ENCODE measurements around the gene CACNA2D4. TPM values are rescaled to one million over a fixed set of nuclear protein-coding genes. Genes with fewer than 3 reads are reported as not detected.

Gene CACNA2D4
- polyA plus RNA-seq, 3 donors = 17.8 to 87.7 (median 22.1) TPM

GRCh38 chr12:1769809-1770494 lies 148.5 kb downstream of the CACNA2D4 start:
- intact Hi-C loops (cut with micrococcal nuclease) = no loop called here

GRCh38 chr12:1768615-1769014 lies 149.8 kb downstream of the CACNA2D4 start:
- H3K27me3 Mint-ChIP-seq (ENCODE audit: low read depth in 3 of 3) = no peaks in the 10 kb centered on the region
- intact Hi-C loops (cut with micrococcal nuclease) = no loop called here
- H3K27ac Mint-ChIP-seq = no peak overlapping the region
- Histone ChIP-seq H3K4me3 (replicated peaks in 1 of 3; ENCODE audit: low read depth in 2 of 3, low read length in 3 of 3) (no peak overlapping the region), H2AFZ (ENCODE audit: insufficient read depth, low read depth, low read length, poor library complexity, severe bottlenecking) (no peak overlapping the region), H3K9me3 (replicated peaks in 1 of 2; ENCODE audit: control insufficient read depth in 1 of 2, insufficient read depth in 1 of 2, low read length in 2 of 2) (no peaks in the 10 kb centered on the region), H3K79me2 (ENCODE audit: insufficient read depth, low read length) (peaks cover 52% of the 10 kb centered on the region), H3K4me2 (replicated peaks; ENCODE audit: extremely low read depth, low read length, poor library complexity, severe bottlenecking) (no peak overlapping the region), H3K9ac (ENCODE audit: insufficient read depth, low read length, poor library complexity, severe bottlenecking) (no peak overlapping the region), H3K36me3 (replicated peaks in 1 of 2; ENCODE audit: control insufficient read depth in 1 of 2, insufficient read depth in 2 of 2, low read length in 2 of 2) (peaks cover 20 to 46% of the 10 kb centered on the region in 2 donors), H4K20me1 (ENCODE audit: insufficient read depth, low read length) (peaks cover 44% of the 10 kb centered on the region), H3K4me1 (ENCODE audit: control insufficient read depth in 1 of 2, insufficient read depth in 2 of 2, low read length in 2 of 2) (no peaks in the 10 kb centered on the region), H3K27ac (ENCODE audit: low read depth in 1 of 2, low read length in 2 of 2) (no peak overlapping the region), H3K27me3 (ENCODE audit: control insufficient read depth in 2 of 2, insufficient read depth in 2 of 2, low read length in 2 of 2) (no peaks in the 10 kb centered on the region)
- no CpG with 5 or more reads among the region's 1 CpG for WGBS (ENCODE audit: insufficient coverage)
- no peak for DNase-seq
- no peaks in the 10 kb centered on the region for H3K4me1 Mint-ChIP-seq
- H3K4me3 Mint-ChIP-seq = no peak overlapping the region
- H3K9me3 Mint-ChIP-seq = no peaks in the 10 kb centered on the region
- peaks cover 18 to 38% of the 10 kb centered on the region in 2 donors for H3K36me3 Mint-ChIP-seq
- TF ChIP-seq CTCF (IDR thresholded peaks at IDR 0.05) = no peak

More at GRCh38 chr12:1769809-1770494, 148.5 kb downstream of the CACNA2D4 start:
- peaks cover 46% of the 10 kb centered on the region for H3K79me2 ChIP-seq (ENCODE audit: insufficient read depth, low read length)
- no peaks in the 10 kb centered on the region for H3K27me3 Mint-ChIP-seq (ENCODE audit: low read depth in 3 of 3)
- no peak for DNase-seq
- no peak overlapping the region for H3K27ac ChIP-seq (ENCODE audit: low read depth in 1 of 2, low read length in 2 of 2)
- peaks cover 36% of the 10 kb centered on the region for H4K20me1 ChIP-seq (ENCODE audit: insufficient read depth, low read length)
- no peak overlapping the region for H3K27ac Mint-ChIP-seq
- no peaks in the 10 kb centered on the region for H3K27me3 ChIP-seq (ENCODE audit: control insufficient read depth in 2 of 2, insufficient read depth in 2 of 2, low read length in 2 of 2)
- 100% methylated on average over 1 of the region's 8 CpGs for WGBS (ENCODE audit: insufficient coverage)
- H3K36me3 Mint-ChIP-seq = peaks cover 25 to 48% of the 10 kb centered on the region in 2 donors
- H3K9me3 Mint-ChIP-seq = no peaks in the 10 kb centered on the region
- H3K9me3 ChIP-seq (replicated peaks in 1 of 2; ENCODE audit: control insufficient read depth in 1 of 2, insufficient read depth in 1 of 2, low read length in 2 of 2) = no peaks in the 10 kb centered on the region
- H3K4me1 ChIP-seq (ENCODE audit: control insufficient read depth in 1 of 2, insufficient read depth in 2 of 2, low read length in 2 of 2) = no peaks in the 10 kb centered on the region
- no peak for TF ChIP-seq CTCF (IDR thresholded peaks at IDR 0.05)
- H3K36me3 ChIP-seq (replicated peaks in 1 of 2; ENCODE audit: control insufficient read depth in 1 of 2, insufficient read depth in 2 of 2, low read length in 2 of 2) = peaks cover 24 to 50% of the 10 kb centered on the region in 2 donors
- no peak overlapping the region for H2AFZ ChIP-seq (ENCODE audit: insufficient read depth, low read depth, low read length, poor library complexity, severe bottlenecking)
- H3K4me3 ChIP-seq (replicated peaks in 1 of 3; ENCODE audit: low read depth in 2 of 3, low read length in 3 of 3) = no peak overlapping the region
- H3K4me2 ChIP-seq (replicated peaks; ENCODE audit: extremely low read depth, low read length, poor library complexity, severe bottlenecking) = no peak overlapping the region
- H3K4me3 Mint-ChIP-seq = no peak overlapping the region
- no peaks in the 10 kb centered on the region for H3K4me1 Mint-ChIP-seq
- H3K9ac ChIP-seq (ENCODE audit: insufficient read depth, low read length, poor library complexity, severe bottlenecking) = no peak overlapping the region
